GM18858 (cell line): ENCODE data around the gene CDK14.
"Not testable (repeated sequence)": the region's sequence is repeated elsewhere in the genome, so short reads cannot be mapped to it uniquely, and the experiment has no call there.

Experiments
- ATAC-seq: cut with Tn5 transposase; IDR thresholded peaks from one replicate; pipeline ENCODE4 v1.9.1; 2021; ENCODE audit not compliant: unreplicated experiment

The CDK14 gene

DNA sequence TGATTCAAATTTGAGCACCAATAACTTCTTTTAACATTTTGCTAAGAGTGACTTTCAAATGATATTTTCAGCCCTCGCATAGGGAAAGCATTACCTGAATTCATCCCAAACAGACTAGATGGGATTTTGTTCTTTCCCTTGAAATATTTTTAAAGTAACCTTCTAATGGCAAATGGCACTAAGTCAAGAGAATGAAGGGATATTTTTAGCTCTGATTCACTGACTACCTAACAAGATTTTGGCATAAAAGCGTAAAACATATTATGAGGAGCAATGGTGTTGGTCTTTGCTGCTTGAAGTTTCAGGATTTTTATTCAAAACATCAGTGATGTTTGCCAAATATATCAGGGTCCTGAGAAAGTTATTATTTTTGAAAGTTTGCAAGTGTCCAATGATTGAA, 290.3 kb downstream of the CDK14 start:
- ATAC-seq: no peak

DNA sequence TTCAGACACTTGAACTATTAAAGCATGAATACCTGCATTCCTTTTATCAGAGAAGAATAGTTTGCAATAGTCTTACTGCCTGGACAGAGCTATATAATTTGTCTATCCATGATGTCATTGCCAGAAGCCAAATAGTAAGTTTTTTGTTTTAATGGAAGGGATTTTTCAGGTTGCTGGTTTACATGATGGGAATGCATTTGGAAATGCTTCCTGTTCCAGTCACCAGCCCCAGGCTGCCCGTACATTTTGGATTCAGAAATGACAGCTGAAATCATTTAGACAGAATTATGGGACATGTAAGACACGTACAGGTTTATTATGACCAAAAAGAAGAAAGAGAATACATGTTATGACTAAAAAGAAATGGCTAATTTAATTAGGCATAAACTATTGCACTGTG, 293.1 kb downstream of the CDK14 start:
- no peak for ATAC-seq

DNA sequence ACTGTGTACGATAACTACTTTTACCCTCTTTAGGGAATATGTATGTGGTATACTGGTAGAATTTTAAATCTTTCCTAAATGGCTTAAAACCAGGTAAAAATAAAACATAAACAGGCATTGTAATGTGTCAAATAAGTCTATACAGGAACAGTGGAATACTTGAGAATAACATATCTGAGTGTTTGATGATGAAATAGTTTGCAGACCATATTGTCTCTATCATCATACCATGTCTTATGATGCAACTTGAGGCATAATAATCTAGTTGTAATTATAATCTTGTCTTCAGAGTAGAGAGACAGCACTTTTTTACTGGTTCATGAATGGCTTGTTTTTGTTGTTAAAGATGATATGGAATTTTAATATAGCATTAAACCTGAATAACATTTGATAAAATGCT, 293.5 kb downstream of the CDK14 start:
- ATAC-seq: no peak

DNA sequence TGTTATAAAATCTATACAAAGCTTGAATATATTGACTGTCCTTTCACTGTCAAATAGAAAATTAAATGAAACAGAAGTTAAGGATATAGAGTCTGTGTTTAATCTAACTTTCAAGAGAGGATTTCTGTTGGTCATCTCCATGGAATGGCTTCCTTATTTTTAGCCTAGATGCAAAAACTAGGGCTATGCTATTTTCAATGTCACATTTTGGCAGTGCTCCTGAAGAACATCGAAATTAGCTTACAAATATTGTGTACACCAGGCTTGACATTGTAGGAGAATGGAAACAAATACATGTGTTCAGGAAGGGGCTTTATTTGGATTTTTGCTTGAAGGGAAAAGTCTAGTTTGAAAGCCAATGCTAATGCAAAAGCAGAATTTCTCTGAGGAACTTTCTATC, 295.4 kb downstream of the CDK14 start:
- no peak for ATAC-seq

DNA sequence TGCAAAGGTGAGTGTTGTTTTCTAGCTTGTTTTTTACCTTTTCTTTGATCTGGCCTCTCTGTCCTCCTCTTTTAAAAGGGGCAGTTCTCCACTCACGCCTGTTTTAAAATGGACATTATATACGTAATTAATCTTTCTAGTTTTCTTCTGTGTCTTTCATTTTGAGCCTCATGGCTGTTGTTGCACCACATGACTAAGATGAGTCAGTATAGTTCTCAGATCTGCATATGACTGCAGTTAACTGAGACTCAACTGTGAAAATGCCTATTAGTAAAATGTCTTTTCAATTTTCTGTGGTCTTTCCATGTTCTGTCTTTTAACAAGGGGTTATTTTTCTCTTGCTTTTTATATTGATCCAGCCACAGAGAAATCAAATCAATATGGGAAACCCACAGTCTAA, 296.1 kb downstream of the CDK14 start:
- ATAC-seq: peak; percentile 90

DNA sequence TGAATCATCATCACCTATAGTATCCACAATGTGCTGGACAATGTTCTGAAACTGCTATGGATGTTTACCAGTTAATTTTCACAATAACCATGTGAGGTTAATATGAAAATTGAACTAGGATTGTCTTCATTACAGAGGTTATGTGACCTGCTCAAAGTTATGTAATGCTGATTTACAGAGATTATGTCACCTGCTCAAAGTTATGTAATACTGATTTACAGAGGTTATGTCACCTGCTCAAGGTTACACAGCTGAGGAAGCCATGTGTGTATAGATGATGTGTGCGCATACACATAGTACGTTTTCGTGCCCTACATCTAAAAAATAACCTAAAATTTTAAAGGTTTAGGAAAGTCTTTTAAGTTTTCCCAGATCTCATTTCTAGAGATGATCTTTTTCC, 298.0 kb downstream of the CDK14 start:
- ATAC-seq: no peak

DNA sequence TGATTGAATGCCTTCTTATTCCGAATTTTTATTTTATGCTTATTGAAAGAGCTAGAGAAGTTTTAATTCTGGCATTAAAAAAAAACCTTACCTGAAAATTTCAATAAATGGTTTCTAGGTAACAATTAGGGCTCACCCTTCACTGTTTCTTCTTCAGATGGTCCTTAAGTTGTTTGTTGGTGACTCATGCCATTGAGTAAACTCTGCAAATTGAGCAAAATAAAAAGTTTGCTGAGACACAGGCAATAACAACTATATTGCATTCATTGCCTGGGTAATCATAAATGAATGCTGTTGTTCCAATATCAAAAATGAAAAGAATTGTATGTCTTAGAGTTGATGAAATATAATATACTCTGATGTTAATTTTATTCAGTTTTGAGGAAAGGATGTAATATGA, 300.3 kb downstream of the CDK14 start:
- ATAC-seq: no peak

DNA sequence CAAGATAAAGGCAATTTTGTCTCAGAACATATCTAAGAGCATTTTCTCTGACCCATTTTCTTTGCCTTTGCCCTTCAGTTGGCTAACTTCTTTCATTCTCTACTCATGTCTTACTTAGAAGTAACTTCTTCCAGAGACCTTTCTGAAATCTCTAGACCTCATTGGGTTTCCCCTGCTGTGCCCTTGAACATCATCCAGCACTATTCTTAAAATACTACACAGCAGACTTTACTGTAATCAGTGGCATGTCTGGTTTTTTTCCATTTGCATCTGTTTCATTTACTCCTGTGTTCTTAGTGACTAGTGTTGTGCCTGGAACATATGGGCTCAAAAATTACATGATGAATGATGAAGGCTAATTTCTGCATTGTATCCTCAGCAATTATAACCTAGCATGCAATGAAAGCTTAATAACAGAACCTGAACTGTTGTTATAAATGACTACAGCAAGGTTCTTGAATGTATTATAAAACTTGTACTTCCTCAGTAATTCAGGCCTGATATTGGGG, 301.9 kb downstream of the CDK14 start:
- no peak for ATAC-seq

DNA sequence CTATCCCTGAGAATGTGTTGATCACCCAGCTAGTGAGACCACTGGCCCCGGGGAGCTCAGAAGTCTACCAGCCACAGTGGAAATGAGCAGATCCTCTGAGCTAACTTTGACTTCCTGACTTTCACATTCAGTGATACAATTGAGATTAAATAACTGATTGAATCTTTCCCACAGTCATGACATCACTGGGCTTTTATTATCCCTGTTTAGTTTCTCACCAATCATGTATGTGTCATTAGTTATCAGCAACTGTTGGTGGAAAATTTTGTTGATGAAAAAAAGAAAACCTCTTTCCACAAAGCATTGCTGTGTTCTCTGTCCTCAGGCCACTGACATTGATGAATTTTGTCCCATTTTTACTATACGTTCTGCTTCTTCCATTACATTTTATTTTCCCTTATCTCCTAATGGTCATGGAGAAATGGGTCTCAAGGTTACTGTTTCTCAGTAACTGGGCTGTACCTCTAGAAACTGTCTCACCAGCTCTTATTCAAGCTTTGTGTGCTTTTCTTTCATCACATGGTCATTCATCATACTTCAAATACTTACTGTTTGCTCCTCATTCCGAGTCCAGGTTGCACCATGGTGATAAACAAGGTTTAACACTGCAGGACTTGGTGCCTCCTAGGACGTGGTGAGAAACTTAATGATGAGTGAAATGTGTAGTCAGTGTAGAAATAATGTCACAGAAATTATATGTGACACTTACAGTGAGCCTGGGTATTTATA, 304.7 kb downstream of the CDK14 start:
- ATAC-seq: no peak

DNA sequence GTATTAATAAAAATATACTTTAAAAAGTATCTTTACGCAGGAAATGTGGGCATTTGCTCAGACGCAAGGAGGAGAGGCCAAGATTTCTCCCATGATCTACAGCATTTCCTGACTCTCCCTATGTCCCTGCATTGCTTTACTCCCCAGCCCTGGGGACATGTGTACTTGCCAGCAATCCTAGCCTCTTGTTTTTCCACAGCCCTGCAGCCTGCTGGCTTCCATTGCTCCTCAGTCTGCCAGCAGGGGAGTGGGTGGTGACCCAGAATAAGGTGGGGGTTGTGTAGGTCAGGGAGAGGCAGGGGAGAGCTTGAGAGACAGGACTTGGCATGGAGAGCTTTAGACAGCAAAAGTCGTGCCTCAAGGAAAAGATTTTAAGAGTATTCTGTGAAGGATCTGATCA, 307.7 kb downstream of the CDK14 start:
- no peak for ATAC-seq

DNA sequence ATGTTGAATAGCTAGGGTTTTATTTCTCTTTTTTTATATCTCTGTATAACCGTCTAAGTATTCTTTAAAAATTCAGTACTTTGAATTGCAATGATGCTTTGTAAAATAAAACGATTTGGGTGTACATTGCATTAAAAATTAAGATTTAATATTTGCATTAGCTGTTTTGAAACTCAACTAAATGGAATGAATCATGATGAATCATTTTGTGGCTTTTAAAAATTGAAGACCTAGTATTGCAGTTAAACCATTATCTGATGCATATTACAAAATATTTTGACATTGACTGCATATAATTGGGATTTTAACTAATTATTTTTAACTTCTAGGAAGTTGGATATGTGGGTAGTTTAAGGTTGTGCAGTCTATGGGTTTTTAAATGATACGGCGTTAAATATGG, 314.0 kb downstream of the CDK14 start:
- ATAC-seq: no peak

DNA sequence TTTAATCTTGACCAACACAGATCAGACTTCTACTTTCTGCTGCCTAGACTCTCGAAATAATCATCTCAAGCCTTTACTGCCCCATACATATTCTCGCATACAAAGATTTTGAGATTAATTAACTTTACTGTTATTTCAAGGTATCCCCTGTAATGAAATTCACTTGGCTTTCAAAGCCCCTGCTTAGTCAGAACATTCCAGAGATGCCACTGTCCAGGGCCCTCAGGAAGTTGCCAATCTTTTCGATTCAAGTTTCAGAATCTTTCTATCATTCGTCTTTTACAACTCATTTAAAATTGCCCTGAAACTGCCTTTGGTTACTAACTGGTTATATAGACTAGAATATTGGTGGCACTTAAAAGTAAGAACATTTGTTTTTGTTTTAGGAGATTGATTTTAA, 320.2 kb downstream of the CDK14 start:
- ATAC-seq: no peak

DNA sequence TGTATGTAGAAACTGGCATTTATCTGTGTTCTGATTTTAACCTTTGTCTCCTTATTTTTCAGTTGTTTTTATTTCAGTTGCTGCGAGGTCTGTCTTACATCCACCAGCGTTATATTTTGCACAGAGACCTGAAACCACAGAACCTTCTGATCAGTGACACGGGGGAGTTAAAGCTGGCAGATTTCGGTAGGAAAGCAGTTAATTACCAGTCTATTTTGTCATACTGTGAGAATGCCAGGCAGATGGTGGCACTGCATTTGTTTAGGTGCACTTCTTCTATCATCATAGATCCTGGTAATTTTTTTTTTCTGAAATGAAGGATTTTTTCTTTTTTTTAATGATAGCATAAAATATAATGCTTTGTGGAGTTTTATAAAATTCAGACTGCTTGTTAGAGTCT, 321.4 kb downstream of the CDK14 start:
- no peak for ATAC-seq

DNA sequence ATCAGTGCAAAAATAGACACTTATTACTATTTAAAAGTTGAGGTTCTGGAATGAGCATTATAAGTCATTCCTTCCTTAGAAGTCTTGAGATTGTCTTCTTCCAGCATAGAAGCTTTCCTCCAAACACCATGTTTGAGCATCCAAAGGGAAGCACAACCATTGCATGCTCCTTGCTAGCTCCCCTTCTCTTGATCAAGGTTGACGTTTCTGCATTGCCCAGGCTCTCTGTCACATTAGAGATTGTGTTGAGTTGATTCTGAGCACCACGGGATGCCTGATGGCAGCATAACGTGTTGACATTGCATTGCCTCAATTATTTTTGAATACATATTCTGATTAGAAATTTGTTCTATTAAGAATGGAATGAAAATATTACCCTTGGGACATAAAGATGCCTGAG, 322.2 kb downstream of the CDK14 start:
- ATAC-seq: no peak

DNA sequence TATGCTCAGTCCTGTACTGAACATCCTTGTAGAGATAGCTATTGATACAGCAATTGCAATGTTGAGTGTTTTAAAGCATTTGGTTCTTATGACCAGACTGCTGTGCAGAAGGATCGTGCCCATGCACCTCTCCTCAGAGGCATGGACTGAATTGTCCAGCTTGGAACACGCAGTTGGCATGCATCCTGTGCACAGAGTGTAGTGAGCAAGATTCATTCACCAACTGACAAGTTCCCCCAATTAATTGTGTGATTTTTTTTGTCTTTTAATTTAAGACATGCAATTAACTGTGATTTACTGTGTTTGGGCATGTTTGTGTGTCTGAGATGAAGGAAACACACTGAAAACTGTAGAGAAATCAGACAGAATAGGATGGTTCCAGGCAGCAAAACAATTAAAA, 323.7 kb downstream of the CDK14 start:
- ATAC-seq: no peak

DNA sequence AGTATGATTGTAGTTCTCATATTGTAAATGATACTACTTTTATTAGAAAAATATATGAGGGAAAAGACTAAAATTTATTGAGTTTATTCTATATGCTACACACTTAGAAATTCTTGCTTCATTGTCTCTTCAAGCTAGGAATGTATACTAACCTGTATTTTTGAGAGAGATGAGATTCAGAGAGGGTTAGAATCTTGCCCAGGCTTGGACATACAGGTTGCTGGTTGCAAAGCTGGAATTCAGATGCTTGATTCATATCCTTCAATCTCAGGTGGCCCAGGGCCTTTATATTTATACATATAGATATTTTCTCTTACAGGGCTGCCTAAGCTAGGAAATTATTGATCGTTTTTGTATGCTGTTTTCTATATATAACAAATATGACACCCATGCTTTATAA, 324.2 kb downstream of the CDK14 start:
- ATAC-seq: no peak

DNA sequence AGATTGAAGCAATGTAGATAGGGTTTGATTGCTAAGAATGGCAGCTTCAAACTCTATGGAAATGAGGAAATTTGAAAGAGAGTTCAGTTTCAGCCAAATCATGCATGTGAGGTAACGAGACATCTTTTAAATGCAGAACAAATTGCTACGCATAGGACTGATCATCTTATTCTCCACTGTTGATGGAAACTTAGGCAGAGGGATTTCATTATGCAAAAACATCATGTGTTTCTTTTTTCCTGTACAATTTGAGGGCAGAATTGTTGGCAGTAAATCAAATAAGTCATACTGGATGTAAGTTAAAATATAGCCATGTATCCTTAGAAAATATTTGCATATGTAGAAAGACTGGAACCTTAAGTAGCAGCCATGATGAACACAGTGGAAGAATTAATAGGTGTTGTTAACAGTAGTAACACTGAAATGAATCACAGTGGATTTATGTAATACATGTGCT, 327.4 kb downstream of the CDK14 start:
- no peak for ATAC-seq

DNA sequence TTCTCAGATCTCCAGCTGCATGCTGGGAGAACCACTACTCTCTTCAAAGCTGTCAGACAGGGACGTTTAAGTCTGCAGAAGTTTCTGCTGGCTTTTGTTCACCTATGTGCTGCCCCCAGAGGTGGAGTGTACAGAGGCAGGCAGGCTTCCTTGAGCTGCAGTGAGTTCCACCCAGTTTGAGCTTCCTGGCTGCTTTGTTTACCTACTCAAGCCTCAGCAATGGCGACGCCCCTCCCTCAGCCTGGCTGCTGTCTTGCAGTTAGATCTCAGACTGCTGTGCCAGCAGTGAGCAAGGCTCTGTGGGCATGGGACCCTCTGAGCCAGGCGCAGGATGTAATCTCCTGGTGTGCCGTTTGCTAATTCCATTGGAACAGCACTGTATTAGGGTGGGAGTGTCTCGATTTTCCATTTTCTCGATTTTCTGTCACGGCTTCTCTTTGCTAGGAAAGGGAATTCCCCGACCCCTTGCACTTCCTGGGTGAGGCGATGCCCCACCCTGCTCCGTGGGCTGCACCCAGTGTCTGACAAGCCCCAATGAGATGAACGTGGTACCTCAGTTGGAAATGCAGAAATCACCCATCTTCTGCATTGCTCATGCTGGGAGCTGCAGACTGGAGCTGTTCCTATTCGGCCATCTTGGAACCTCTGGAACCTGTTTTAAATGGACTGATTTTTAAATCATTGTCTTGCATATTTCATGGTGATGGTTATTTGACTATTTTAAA, 332.7 kb downstream of the CDK14 start:
- not testable (repeated sequence) for ATAC-seq

DNA sequence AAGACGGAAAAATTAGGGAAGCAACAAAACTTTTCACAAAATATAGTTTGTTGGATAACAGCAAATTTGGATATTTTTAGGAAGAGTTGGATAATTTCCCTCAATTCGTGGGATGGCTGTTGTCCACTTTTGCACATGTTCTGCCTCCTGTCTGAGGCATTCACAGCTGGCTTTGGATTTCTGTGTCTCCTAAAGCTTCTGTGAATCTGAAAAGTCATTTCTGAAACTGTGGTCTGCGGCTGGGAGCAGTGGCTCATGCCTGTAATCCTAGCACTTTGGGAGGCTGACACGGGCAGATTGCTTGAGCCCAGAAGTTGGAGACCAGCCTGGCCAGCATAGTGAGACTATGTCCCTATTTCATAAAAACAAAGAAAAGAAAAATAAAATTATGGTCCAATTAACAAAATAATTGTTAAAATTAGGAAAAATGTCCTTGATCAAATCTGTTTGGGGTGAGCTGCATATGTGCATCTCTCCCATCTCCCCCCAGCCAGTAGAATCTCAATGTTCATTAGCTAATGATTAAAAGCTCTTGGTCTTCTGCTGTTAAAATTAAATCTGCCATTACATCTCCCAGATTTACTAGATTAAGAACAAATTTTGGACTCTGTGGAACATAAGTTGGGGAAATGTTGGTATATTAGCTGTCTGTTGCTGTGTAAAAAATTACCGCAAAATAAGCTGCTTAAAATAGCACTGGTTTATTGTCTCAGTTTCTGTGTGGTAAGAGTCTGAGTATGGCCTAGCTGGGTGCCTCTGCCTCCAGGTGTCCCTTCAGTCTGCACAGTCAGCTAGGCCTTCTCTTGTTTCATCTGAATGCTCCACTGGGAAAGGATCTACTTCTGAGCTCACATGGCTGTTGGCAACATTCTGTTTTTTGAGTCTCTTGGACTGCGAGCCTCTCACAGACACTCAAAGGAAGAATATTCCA, 336.1 kb downstream of the CDK14 start:
- ATAC-seq: peak; percentile 98

DNA sequence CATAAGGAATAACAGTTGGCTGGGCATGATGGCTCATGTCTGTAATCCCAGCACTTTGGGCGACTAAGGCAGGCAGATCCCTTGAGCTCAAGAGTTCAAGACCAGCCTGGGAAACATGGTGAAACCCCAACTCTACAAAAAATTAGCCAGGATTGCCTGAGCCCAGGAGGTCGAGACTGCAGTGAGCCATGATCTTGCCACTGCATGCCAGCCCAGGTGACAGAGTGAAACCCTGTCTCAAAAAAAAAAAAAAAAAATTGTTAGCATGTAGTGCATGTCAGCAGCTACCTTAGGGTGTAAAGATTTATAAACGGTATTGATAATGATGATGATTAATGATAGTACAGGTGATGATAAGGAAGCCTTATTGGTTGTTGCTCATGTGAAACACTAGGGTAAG, 336.9 kb downstream of the CDK14 start:
- ATAC-seq: no peak

DNA sequence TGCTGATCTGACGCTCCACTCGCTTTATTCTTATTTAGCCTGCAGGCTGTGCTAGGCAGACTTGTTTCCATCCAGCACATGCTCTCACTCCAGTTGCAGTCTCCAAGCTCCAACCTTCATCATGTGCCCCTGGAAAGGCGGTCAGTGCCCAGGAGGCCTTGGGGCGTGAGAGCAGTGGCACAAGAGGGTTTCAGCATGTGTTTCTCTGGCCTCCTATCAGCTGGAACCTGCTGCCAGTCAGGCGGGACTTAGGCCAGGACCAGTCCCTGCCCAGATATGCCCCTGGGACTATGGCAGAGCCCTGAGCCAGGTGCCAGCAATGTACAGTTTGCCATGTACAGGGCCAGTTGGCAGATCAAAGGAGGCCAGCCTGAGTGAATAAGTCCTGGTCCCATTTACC, 337.9 kb downstream of the CDK14 start:
- no peak for ATAC-seq
